Liver (tissue), 9 donors: Measurements from ENCODE around the gene IRF8. TPM values are rescaled to one million over a fixed set of nuclear protein-coding genes. Genes with fewer than 3 reads are reported as not detected.

Experiments
- DNase-seq: peaks from one replicate; pipeline ENCODE4 v3.0.0-alpha.2; 2017; ENCODE audit warnings: low spot score
- H3K27ac ChIP-seq, 2 donors: one replicate each; pipeline ENCODE4 v1.7.0; 2013; ENCODE audit warnings: inconsistent platforms in 2 of 2, low read length in 2 of 2, control low read depth in 1 of 2, low read depth in 1 of 2, mild to moderate bottlenecking in 1 of 2
- H3K27me3 ChIP-seq, 4 donors: one replicate each; pipeline versions ENCODE4 v1.6.1 to v1.7.0; 2013; ENCODE audit warnings: low read length in 3 of 4, inconsistent platforms in 1 of 4, mild to moderate bottlenecking in 1 of 4, moderate library complexity in 1 of 4; ENCODE audit not compliant: control insufficient read depth in 4 of 4, insufficient read depth in 4 of 4
- H3K36me3 ChIP-seq, 4 donors: one replicate each; pipeline versions ENCODE4 v1.6.1 to v1.7.0; 2013; ENCODE audit warnings: low read length in 3 of 4, mild to moderate bottlenecking in 3 of 4, low read depth in 1 of 4, moderate library complexity in 1 of 4; ENCODE audit not compliant: control insufficient read depth in 4 of 4, insufficient read depth in 3 of 4
- H3K4me1 ChIP-seq, 4 donors: one replicate each; pipeline versions ENCODE4 v1.6.1 to v1.7.0; 2013; ENCODE audit warnings: low read length in 3 of 4, mild to moderate bottlenecking in 3 of 4, moderate library complexity in 1 of 4; ENCODE audit not compliant: control insufficient read depth in 4 of 4, insufficient read depth in 4 of 4
- H3K4me3 ChIP-seq, 3 donors: one replicate each; pipeline versions ENCODE4 v1.6.1 to v1.7.0; 2013; ENCODE audit warnings: low read length in 3 of 3, control low read depth in 1 of 3, low read depth in 1 of 3, mild to moderate bottlenecking in 1 of 3
- H3K9ac ChIP-seq, 2 donors: one replicate each; pipeline ENCODE4 v1.7.0; 2013; ENCODE audit warnings: low read length in 2 of 2, mild to moderate bottlenecking in 2 of 2, moderate library complexity in 2 of 2, control low read depth in 1 of 2, low read depth in 1 of 2
- H3K9me3 ChIP-seq, 4 donors: one replicate each; pipeline versions ENCODE4 v1.6.1 to v1.7.0; 2013; ENCODE audit warnings: low read length in 3 of 4; ENCODE audit not compliant: control insufficient read depth in 4 of 4
- EGR1 ChIP-seq, 2 donors: IDR thresholded peaks; 2 replicates each; pipeline ENCODE4 v1.6.1; 2016 to 2018; ENCODE audit warnings: antibody characterized with exemption in 2 of 2, low read depth in 2 of 2
- FOXA2 ChIP-seq: IDR thresholded peaks from 2 replicates; pipeline ENCODE4 v1.6.1; 2016; ENCODE audit warnings: antibody characterized with exemption
- GABPA ChIP-seq, 2 donors: IDR thresholded peaks in 1 of 2; conservative IDR thresholded peaks in 1 of 2; 2 replicates each; pipeline ENCODE4 v1.6.1; 2016; ENCODE audit warnings: antibody characterized with exemption in 2 of 2, mild to moderate bottlenecking in 1 of 2, moderate library complexity in 1 of 2
- HNF4A ChIP-seq, 2 donors: conservative IDR thresholded peaks; 2 replicates each; pipeline ENCODE4 v1.6.1; 2016; ENCODE audit warnings: antibody characterized with exemption in 2 of 2, mild to moderate bottlenecking in 2 of 2
- HNF4G ChIP-seq: IDR thresholded peaks from 2 replicates; pipeline ENCODE4 v1.6.1; 2016; ENCODE audit warnings: antibody characterized with exemption
- JUND ChIP-seq, 2 donors: IDR thresholded peaks; 2 replicates each; pipeline ENCODE4 v1.6.1; 2016; ENCODE audit warnings: antibody characterized with exemption in 2 of 2
- NR2F2 ChIP-seq: IDR thresholded peaks from 2 replicates; pipeline ENCODE4 v1.6.1; 2016; ENCODE audit warnings: antibody characterized with exemption
- RAD21 ChIP-seq, 2 donors: IDR thresholded peaks; 2 replicates each; pipeline ENCODE4 v1.6.1; 2016; ENCODE audit warnings: antibody characterized with exemption in 2 of 2, mild to moderate bottlenecking in 2 of 2
- RXRA ChIP-seq, 2 donors: IDR thresholded peaks; 2 replicates each; pipeline ENCODE4 v1.6.1; 2017 to 2018; ENCODE audit warnings: antibody characterized with exemption in 2 of 2, mild to moderate bottlenecking in 1 of 2
- SP1 ChIP-seq: IDR thresholded peaks from 2 replicates; pipeline ENCODE4 v1.6.1; 2018; ENCODE audit warnings: antibody characterized with exemption, mild to moderate bottlenecking
- TAF1 ChIP-seq: conservative IDR thresholded peaks from 2 replicates; pipeline ENCODE4 v1.6.1; 2016; ENCODE audit warnings: antibody characterized with exemption, mild to moderate bottlenecking
- YY1 ChIP-seq: IDR thresholded peaks from 2 replicates; pipeline ENCODE4 v1.6.1; 2016; ENCODE audit warnings: antibody characterized with exemption, mild to moderate bottlenecking
- WGBS: extraction: QIAGEN DNeasy Blood & Tissue Kit; methylation state at CpG from one replicate; pipeline ENCODE4 v1.1.7; 2013; 5-methylcytosine and 5-hydroxymethylcytosine counted together
- polyA plus RNA-seq, 2 donors: library from polyadenylated mRNA; stranded (reverse) in 1 of 2; unstranded in 1 of 2; fragments of 200-250 nt in 1 of 2; fragments of >200 nt in 1 of 2; fragmentation: Nextera tagmentation in 1 of 2; extraction: Ambion mirVana in 1 of 2; gene quantifications; one replicate each; pipeline versions ENCODE4 v1.2.1 to v1.2.3, GENCODE V29; 2013 to 2015
- total RNA-seq, 2 donors: library from RNA; depleted of rRNA; stranded (reverse); fragments of >200 nt; gene quantifications; one replicate each; pipeline ENCODE4 v1.2.3, GENCODE V29; 2014
- TF ChIP-seq, protein P1 (sequence below): IDR thresholded peaks from 2 replicates; pipeline ENCODE4 v1.6.1; 2016; ENCODE audit warnings: antibody characterized with exemption
- TF ChIP-seq, protein P2 (sequence below): IDR thresholded peaks from 2 replicates; pipeline ENCODE4 v1.6.1; 2016; ENCODE audit warnings: antibody characterized with exemption, mild to moderate bottlenecking
- TF ChIP-seq, protein P3 (sequence below): IDR thresholded peaks from 2 replicates; pipeline ENCODE4 v1.6.1; 2016; ENCODE audit warnings: antibody characterized with exemption
- donor health status: healthy.
- donor health status: healthy.
- donor health status: healthy.
- donor health status: healthy.
- donor health status: healthy.

The IRF8 gene
- total and polyA plus RNA-seq, 4 donors: 5.1 to 25.8 (median 12.3) TPM

DNA sequence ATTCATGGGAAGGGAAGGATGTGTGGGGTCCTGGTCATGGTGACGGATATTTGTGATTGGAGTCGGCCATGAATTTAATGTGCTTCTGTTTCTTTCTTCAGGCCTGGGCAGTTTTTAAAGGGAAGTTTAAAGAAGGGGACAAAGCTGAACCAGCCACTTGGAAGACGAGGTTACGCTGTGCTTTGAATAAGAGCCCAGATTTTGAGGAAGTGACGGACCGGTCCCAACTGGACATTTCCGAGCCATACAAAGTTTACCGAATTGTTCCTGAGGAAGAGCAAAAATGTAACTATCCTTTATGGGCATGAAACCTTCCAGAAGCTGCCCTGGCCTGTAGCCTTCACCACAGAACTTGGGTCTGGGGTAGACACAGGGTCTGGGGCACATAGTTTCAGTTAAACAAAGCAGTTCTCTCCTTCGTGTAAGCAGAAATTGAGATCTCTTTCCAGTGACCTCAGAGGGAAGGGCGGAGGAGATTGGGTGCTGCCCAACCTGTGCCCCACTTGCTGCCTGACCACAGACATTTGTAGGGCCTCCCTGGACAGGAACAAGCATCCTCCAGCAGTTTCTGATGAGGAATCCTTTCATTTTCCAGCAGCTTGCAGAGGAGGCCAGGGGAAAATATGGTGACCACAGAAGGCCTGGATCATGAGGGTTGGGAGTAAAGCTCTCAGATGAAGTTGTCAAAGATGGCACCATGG lies 10.1 kb downstream of the IRF8 start:
- Histone ChIP-seq H3K9me3 (no peaks in the 10 kb centered on the region), H3K36me3 (peaks cover 4 to 37% (median 25%) of the 10 kb centered on the region in 4 donors), H3K27ac (peak overlapping the region in 1 of 2 donors; percentile 59), H3K4me3 (no peak overlapping the region), H3K27me3 (no peaks in the 10 kb centered on the region), H3K9ac (no peak overlapping the region), H3K4me1 (peaks cover 0 to 13% (median 4%) of the 10 kb centered on the region in 4 donors)
- TF ChIP-seq, protein P1, sequence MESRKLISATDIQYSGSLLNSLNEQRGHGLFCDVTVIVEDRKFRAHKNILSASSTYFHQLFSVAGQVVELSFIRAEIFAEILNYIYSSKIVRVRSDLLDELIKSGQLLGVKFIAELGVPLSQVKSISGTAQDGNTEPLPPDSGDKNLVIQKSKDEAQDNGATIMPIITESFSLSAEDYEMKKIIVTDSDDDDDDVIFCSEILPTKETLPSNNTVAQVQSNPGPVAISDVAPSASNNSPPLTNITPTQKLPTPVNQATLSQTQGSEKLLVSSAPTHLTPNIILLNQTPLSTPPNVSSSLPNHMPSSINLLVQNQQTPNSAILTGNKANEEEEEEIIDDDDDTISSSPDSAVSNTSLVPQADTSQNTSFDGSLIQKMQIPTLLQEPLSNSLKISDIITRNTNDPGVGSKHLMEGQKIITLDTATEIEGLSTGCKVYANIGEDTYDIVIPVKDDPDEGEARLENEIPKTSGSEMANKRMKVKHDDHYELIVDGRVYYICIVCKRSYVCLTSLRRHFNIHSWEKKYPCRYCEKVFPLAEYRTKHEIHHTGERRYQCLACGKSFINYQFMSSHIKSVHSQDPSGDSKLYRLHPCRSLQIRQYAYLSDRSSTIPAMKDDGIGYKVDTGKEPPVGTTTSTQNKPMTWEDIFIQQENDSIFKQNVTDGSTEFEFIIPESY: no peak
- TF ChIP-seq HNF4A (conservative IDR thresholded peaks at IDR 0.05) (no peak), HNF4G (no peak), TAF1 (no peak), SP1 (no peak), NR2F2 (no peak), FOXA2 (no peak), RXRA (IDR thresholded peaks at IDR 0.05) (no peak), RAD21 (IDR thresholded peaks at IDR 0.05) (no peak), GABPA (IDR thresholded peaks at IDR 0.05 in 1 of 2, conservative IDR thresholded peaks at IDR 0.05 in 1 of 2) (no peak), JUND (IDR thresholded peaks at IDR 0.05) (no peak), EGR1 (IDR thresholded peaks at IDR 0.05; ENCODE audit: low read depth in 2 of 2) (no peak)
- TF ChIP-seq, protein P2, sequence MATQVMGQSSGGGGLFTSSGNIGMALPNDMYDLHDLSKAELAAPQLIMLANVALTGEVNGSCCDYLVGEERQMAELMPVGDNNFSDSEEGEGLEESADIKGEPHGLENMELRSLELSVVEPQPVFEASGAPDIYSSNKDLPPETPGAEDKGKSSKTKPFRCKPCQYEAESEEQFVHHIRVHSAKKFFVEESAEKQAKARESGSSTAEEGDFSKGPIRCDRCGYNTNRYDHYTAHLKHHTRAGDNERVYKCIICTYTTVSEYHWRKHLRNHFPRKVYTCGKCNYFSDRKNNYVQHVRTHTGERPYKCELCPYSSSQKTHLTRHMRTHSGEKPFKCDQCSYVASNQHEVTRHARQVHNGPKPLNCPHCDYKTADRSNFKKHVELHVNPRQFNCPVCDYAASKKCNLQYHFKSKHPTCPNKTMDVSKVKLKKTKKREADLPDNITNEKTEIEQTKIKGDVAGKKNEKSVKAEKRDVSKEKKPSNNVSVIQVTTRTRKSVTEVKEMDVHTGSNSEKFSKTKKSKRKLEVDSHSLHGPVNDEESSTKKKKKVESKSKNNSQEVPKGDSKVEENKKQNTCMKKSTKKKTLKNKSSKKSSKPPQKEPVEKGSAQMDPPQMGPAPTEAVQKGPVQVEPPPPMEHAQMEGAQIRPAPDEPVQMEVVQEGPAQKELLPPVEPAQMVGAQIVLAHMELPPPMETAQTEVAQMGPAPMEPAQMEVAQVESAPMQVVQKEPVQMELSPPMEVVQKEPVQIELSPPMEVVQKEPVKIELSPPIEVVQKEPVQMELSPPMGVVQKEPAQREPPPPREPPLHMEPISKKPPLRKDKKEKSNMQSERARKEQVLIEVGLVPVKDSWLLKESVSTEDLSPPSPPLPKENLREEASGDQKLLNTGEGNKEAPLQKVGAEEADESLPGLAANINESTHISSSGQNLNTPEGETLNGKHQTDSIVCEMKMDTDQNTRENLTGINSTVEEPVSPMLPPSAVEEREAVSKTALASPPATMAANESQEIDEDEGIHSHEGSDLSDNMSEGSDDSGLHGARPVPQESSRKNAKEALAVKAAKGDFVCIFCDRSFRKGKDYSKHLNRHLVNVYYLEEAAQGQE: no peak
- TF ChIP-seq, protein P3, sequence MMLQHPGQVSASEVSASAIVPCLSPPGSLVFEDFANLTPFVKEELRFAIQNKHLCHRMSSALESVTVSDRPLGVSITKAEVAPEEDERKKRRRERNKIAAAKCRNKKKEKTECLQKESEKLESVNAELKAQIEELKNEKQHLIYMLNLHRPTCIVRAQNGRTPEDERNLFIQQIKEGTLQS: no peak
- WGBS: 81% methylated on average over 10 of the region's 10 CpGs
- DNase-seq: no peak

DNA sequence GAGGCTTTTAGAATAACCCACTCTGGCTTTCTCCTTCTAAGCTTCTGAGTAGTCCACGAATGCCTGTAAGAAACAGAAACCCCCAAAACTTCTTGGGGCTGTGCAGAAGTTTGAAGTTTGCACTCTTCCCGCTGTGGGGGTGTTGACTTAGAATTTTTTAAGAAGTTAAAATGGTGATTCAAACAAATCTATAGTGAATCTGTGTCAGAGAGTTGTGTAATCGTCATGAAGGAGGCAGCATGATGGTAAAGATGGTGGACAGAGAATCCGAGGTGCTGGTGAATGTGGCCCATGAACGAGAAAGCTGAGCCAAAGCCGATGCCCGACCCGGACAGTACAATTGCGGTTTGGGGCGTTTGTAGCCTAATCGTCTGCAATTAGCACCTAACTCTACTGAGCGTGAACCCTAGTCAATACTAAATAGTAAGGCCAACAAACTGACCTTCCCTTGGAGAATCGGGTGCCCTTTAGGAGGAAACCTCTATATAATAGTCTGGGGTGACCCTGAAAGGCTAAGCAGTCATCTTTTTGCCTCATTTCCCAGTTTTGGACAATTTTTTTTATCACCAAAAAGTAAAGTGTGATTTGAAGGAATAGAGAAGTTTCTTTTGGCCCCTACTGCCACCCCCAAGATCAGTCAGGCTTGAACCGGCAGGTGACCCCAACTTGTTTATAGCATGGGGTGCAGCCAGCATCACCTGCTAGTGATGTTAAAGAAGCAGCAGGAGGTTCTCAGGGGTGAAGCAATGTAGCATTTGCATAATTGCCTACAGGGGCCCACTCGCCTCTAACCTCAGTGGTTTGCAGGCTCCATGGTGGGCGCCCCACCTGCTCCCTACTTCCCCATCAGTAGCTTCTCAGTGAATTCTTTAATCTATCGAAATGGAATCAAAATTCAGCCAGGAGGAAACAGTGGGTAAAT lies 11.2 kb downstream of the IRF8 start:
- Histone ChIP-seq H3K9ac (no peak overlapping the region), H3K27me3 (no peaks in the 10 kb centered on the region), H3K27ac (no peak overlapping the region), H3K4me3 (no peak overlapping the region), H3K36me3 (peaks cover 5 to 38% (median 19%) of the 10 kb centered on the region in 4 donors), H3K9me3 (no peaks in the 10 kb centered on the region), H3K4me1 (peaks cover 0 to 13% (median 4%) of the 10 kb centered on the region in 4 donors)
- WGBS: 95% methylated on average over 17 of the region's 17 CpGs
- TF ChIP-seq YY1 (no peak), GABPA (IDR thresholded peaks at IDR 0.05 in 1 of 2, conservative IDR thresholded peaks at IDR 0.05 in 1 of 2) (no peak), NR2F2 (no peak), HNF4G (no peak)
- TF ChIP-seq, protein P1: no peak
- TF ChIP-seq, protein P3: no peak
- DNase-seq: no peak
